NCI-H1694 (cell line): ENCODE measurements around the gene UBE2C.

Experiments used
- DNase-seq: peaks from one replicate; lab custom pipeline; 2025; lab: John Stamatoyannopoulos, UW

The UBE2C gene

DNA sequence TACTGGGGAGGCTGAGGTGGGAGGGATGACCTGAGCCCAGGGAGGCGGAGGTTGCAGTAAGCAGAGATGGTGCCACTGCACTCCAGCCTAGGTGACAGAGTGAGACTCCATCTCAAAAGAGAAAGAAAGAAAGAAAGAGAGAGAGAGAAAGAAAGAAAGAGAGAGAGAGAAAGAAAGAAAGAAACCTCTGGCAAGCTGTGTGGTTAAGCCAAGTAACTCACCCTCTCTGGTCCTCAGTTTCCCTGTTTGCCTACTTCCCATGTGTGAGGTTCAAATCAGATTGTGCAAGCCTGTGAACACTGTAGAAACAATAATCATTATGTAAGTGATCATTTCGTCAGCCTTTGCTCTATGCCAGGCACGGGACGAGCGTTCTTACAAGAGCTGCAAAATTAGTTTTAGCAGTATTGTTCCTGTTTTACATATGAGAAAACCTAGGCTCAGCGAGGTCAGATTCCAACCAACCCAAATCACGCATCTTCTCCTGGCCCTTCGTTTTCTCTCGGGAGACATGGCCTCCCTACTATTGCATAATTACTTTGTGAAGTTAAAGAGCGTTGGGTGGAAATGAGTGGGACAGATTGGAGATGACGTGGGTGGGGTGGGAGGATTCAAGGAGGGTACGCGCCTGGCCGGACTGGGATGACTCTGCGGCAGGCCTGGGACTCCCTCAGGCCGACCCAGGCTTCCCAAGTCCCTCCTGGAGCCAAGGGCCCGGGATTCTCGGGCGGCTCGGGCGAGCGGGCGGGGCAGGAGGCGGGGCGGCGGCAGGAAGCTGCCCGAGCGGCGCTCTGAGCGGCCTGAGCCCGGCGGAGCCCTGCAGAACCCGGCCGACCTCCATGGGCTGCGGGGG is 20.8 kb downstream of the UBE2C start, which contains the start of gene SNX21:
SNX21 (plus strand) TSS at position 770 of the 853 bp plus-strand sequence. CDS start 121 bp downstream, outside the sequence.
- no peak for DNase-seq

DNA sequence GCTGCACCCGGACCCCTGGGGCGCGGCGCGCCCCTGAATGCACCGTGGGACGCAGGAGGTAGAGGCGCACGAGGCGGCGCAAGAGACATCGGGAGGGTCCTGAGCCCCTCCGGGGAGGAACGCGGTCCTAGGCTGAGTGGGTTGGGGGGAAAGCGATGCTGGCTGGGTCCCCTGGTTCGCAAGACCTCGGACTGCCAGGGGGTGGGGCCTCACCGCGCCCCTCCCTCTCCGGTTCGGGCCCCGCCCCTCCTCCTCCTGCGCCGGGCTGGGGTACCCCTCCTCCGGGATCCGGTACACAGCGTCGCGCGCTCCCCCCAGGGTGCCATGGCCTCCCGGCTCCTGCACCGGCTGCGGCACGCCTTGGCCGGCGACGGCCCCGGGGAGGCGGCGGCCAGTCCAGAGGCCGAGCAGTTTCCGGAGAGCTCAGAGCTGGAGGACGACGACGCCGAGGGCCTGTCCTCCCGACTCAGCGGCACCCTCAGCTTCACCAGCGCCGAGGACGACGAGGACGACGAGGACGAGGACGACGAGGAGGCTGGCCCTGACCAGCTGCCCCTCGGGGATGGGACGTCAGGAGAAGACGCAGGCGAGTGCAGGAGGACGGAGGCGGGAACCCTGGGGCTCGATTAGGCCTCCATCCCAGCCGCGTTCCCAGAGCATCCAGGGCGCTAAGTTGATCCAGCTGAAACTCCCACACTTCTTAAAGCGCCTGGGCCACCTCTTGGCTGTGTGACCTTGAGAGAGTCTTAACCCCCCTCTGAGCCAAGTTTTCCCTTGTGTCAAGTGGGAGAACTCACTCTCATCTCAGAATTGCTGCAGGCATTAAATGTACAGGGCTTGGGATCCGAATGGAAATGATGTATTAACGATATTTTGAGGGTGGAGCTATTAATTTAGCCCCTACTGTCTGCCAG is 21.7 kb downstream of the UBE2C start:
- no peak for DNase-seq

DNA sequence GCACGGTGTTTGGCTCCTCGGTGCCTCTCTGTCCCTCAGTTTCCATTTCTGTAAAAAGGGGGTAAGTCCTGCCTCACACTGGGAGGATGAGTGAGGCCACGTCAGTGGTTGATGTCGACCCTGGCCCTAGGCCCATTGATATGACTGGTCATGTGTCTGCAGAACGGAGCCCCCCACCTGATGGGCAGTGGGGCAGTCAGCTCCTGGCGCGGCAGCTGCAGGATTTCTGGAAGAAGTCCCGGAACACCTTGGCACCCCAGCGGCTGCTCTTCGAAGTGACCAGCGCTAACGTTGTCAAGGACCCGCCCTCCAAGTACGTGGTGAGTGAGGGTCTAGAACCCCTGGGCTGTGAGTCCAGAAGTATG is 22.3 kb downstream of the UBE2C start:
- no peak for DNase-seq

DNA sequence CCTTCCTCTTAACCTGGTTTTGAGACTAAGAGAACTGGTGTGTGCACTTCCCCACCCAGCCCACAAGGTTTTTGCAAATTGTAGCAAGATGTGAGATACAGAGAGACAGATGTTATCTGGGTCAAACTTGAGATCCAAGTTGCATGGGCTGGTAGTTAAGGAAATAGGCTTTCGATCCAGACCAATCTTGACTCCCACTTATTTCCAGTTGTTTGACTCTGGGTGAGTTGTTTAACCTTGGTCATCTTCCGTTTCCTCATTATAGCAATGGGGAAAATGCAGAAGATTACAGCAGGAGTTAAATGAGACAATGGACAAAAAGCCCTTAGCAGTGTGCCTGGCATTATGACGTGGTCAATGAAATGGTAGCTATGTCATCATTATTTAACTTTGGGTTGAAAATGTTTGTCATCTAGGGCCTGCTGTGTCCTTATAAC is 22.9 kb downstream of the UBE2C start:
- no peak for DNase-seq

- no peak for DNase-seq
Measured at GRCh38 chr20:45835825-45836224, 23.4 kb downstream of the UBE2C start.

DNA sequence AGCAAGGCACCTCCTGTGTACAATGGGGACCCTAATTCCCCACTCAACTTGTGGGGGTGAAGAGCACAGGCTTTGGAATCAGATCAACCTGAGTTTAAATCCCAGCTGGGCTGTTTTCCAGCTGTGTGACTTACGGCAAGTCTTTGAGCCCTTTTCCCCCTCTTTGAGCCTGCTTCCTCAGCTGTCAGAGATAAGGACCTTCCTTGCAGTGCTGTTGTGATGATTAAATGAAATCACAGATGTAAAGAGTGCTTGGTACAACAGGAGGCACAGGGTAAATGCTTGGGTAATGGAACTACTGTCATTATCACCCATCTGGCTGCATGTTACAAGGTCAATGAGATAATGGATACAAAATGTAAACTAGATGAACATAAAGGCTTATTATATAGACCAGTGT is 24.4 kb downstream of the UBE2C start:
- DNase-seq = no peak

- no peak for DNase-seq
Measured at GRCh38 chr20:45840700-45841198, 28.3 kb downstream of the UBE2C start.

DNA sequence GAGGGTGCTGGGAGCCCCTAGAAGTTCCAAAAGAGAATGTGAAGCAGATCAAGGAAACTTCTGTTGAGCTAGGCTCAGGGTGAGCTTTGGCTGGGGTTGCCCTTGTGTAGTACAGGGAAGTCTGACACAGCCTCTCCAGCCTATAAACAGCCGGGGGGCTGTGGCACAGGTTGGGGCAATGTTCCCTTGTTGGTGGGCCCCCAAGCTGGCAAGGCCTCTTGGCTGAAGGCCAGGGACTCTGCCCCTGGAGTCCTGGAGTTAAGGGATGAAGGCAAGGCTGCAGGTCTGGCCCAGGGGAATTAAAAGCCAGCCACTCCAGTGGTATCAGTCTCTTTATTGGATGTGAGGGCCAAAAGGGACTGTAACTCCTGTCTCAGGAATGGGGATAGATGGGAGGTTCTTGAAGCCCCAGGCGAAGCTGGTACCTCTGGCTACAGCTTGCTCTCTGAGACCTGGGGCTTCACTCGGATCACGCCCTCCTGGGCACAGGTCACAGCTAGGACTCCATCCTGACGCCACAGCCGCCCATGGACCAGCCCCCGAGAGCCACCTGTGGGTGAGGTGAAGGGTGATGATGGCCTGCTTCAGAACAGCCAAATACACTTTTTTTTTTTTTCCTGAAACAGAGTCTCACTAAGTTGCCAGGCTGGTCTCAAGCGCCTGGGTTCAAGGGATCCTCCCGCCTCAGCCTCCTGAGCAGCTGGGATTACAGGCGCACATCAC is 29.1 kb downstream of the UBE2C start:
- no peak for DNase-seq

- no peak for DNase-seq
Measured at GRCh38 chr20:45842169-45842812, 29.8 kb downstream of the UBE2C start.

GRCh38 chr20:45843506-45843905 is 31.1 kb downstream of the UBE2C start:
- no peak for DNase-seq

DNA sequence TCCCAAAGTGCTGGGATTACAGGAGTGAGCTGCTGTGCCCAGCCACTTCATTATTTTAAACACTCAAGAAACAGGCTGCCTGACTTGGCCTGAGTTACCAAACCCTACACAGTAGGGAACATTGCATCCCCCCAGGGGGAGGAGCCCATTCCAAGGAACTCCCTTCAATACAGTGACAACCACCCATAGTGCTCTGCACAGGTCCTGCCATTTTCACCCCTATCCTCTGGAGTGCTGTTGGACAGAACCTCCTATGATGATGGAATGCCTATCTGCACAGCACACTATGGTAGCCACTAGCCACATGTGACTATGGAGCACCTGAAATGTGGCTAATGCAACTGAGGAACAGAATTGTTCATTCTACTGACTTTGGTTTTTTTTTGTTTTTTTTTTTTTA is 33.0 kb downstream of the UBE2C start:
- DNase-seq = no peak

- DNase-seq = no peak
Measured at GRCh38 chr20:45848421-45848820, 36.0 kb downstream of the UBE2C start.

GRCh38 chr20:45848969-45849582 is 36.6 kb downstream of the UBE2C start:
- no peak for DNase-seq

DNA sequence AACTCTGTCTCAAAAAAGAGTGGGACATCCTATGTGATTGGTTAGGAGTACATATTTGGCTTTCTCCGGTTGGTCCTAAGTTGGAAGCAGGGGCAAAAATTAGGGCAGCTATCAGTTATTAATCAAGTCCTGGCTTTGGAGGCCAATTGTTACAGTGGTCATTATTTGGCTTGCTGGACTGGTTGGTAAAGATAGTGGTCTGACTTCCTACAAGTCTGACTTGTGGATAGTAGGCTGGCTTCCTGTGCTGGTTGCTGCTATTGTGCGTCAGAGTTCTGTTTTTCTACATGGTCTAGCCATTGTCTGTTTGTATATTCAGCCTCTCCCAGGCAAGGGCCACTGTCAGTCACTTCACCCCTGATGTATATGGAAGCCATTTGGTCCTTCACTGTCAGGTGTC is 37.8 kb downstream of the UBE2C start:
- DNase-seq = no peak

- no peak for DNase-seq
Measured at GRCh38 chr20:45850926-45851325, 38.5 kb downstream of the UBE2C start.

DNA sequence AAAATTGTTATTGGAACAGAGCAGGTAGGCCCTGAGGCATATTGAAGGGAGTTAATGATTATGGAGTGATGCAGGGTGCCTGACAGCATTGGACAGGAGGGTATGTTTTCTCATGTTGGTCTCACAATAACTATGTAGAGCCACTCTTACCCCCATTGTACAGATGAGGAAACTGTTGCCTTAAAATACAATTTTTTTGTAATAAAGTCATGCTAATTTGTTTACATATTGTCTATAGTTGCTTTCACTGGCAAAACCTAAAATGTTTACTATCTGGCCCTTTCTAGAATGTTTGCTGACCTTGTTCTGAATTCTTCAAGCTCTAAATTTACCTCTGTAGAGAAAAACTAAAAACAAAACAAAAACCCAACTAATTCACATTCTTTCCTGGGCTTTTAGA is 39.1 kb downstream of the UBE2C start:
- no peak for DNase-seq

- DNase-seq = no peak
Measured at GRCh38 chr20:45852326-45852725, 39.9 kb downstream of the UBE2C start.

DNA sequence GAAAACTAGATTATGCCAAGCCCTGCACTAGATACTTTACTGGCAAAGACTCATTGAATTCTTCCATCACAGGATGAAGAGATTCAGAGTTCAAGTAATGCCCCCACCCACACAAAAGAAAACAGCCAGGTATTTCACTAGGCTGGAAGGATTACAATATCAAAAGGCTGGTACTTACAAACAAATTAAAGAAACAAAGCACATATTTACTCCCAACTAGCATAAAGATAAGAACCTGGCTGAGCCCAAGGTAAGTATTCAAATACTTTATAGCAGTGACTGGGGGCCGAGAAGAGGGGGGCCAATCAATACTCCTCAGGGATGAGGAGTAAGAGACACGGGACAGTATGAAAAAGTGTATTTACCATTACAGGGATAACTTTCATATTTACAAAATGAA is 41.0 kb downstream of the UBE2C start:
- DNase-seq = no peak

GRCh38 chr20:45857114-45857881 is 44.9 kb downstream of the UBE2C start, which contains the start of the genes ACOT8 and ZSWIM3:
Gene ACOT8 (minus strand): TSS chr20:45857392. CDS start chr20:45857315, 77 bp downstream.
Gene ZSWIM3 (plus strand): TSS chr20:45857614. CDS start chr20:45857826, 212 bp downstream.
- peak; percentile 99 for DNase-seq

- no peak for DNase-seq
Measured at GRCh38 chr20:45857882-45858216, 45.4 kb downstream of the UBE2C start.
